Midbrain (tissue), 1 donor: Measurements from ENCODE around the gene MMP10.

Experiments
- DNase-seq: peaks from one replicate; lab custom pipeline; 2025; lab: John Stamatoyannopoulos, UW

MMP10 gene

DNA sequence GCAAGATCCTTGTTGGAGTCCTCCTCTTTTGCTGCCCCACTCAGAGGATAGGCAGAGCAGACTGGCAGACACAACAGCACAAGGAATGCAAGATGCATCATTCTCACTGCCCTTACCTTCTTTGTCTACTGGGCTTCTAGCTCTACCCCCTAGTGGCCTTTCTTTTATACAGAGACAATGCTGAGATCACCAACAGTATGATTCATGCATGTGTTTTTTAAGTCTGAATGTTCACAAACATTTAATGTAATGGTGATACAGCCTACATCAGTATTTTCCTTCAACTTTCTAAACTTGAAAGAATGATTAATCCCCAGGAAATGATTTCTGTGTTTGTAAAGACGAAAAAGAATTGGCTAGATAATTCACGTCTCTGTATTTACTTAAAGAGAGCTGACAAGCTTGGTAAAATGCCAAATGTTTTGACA, at the start of gene MMP10:
Gene MMP10 (minus strand): TSS at position 138 of the 428 bp plus-strand sequence. CDS start 37 bp downstream, at position 101.
- DNase-seq: no peak

DNA sequence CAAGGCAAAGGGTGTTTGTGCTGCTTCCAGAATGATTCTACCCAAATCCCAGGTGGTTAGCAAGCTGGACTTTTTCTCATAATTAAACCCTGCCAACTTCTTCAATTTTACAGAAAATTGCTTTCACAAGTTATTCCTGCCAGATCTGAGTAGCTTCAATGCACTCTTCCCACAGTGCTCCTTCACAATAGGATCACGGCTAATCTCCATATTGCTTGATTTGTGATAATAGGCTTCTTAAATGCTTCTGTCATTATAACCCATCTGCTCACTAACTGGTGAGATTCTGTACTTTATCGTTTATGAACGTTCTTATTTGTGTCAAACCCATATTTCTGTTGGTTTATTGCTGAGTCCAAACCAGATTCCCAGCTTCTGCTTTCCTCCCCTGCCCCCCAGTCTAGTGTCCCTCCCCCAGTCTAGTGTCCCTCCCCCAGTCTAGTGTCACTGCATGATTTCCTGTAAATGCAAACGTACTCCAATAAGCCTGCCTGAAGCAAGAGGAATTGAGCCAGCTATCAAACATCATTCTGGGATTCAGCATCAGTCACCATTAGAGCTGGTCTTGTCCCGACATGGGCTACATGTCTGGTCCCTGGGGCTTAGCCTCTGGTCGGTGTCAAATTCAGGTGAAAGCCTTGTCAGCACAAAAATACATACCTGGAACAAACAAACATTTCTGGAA, 49.0 kb upstream of the MMP10 start:
- no peak for DNase-seq

- DNase-seq: no peak
These were observed 44.1 kb upstream of the MMP10 start for GRCh38 chr11:102824556-102824955.

DNA sequence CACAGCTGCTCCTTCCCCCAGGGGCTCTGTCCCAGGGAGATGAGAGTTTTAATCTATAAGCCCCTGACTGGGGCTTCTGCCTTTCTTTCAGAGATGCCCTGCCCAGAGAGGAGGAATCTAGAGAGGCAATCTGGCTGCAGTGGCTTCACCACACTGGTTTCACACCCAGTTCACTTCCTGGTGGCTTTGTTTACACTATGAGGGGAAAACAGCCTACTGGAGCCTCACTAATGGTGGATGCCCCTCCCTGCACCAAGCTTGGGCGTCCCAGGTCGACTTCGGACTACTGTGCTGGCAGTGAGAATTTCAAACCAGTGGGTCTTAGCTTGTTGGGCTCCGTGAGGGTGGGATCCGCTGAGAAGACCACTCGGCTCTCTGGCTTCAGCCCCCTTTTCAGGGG, 39.1 kb upstream of the MMP10 start:
- no peak for DNase-seq

- DNase-seq: no peak
These were observed 33.1 kb upstream of the MMP10 start for GRCh38 chr11:102813484-102813883.

- DNase-seq: no peak
These were observed 31.8 kb upstream of the MMP10 start for GRCh38 chr11:102812188-102812587.

- DNase-seq: no peak
These were observed 30.7 kb upstream of the MMP10 start for GRCh38 chr11:102810950-102811660.

DNA sequence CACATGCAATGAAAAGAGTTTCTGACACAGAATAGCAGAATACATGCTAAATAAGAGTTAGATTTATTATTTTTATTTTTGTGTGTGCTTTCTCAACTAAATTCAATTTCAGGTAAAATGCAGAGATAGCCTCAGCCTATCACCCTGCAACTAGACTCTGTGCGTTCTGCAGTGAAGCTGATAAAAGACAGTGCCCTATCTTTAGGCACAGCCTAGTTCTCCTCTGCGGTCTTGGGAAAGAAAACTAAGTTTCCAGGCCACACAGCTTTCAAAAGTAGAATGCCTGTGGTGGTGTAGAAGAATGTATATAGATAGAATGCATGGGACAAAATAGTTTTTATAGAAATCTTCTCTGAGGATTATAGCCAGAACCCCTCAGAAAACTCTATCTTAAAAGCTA, 29.5 kb upstream of the MMP10 start:
- no peak for DNase-seq

- no peak for DNase-seq
These were observed 27.5 kb upstream of the MMP10 start for GRCh38 chr11:102807921-102808320.

DNA sequence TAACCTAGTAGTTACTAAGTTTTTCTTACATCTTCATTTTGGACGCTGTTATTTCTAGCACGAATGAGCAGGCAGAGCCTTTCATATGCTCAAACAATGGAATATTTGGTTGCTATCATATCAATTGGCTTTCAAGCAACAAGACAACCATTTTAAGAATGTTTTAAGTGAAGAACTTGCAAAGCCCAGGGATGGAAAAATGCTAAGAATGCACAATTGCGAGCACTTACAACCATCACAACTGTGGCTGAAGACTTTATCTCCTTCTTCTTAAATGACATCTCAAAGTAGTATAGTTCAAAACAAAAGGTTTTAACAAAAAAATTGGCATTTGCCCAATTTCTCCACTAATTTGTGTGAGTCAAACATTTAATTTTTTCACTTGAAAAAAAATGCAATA, 25.9 kb upstream of the MMP10 start:
- DNase-seq: no peak

GRCh38 chr11:102802341-102802740, 21.9 kb upstream of the MMP10 start:
- DNase-seq: no peak

DNA sequence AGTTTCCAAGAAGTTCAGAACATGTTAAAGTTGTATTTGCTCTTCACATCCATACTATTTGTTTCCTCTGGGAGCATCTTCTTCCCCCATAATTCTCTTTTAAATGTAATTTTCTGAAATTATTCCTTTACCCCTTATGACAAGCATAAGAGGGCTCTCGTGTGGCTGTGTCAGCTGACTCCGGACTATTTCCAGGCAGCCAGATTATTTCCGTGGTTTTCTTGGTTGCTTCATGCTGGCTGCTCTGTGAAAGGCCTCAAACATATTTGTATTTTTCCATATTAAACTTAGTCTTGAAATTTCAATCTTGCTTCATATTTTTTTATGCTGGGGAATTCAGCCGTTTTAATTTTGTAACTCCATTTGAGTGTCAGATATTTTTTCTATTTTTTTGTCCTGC, 20.3 kb upstream of the MMP10 start:
- no peak for DNase-seq

DNA sequence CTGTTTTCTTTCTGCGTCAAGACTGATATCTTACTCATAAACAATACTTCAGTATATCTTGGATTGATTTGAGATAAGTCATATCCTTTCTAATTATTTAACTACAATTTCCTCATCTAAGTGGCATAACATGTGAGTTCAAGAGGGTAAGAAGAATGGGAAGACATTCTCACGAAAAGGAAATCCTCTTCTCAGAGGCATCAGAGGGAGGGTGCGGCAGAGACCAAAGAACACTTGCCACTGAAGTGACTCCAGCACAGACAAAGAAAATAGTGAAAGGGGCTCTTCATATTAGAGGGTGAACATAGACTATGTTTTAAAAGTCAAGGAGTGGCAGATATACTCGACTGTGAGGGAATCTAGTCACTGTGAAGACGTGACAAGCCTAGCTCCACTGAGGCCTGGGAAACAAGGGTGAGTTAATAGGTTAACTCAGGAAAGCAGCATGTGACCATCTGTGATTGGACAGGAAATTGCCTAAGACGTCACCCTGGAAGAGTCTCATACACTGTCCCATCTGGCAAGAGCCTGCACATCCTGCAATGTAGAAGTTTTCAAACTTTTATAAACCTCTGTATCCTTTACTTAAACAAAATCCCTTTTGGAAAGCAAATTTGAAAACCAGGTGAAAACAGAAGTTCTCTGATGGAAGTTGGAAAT, 19.4 kb upstream of the MMP10 start:
- DNase-seq: no peak

DNA sequence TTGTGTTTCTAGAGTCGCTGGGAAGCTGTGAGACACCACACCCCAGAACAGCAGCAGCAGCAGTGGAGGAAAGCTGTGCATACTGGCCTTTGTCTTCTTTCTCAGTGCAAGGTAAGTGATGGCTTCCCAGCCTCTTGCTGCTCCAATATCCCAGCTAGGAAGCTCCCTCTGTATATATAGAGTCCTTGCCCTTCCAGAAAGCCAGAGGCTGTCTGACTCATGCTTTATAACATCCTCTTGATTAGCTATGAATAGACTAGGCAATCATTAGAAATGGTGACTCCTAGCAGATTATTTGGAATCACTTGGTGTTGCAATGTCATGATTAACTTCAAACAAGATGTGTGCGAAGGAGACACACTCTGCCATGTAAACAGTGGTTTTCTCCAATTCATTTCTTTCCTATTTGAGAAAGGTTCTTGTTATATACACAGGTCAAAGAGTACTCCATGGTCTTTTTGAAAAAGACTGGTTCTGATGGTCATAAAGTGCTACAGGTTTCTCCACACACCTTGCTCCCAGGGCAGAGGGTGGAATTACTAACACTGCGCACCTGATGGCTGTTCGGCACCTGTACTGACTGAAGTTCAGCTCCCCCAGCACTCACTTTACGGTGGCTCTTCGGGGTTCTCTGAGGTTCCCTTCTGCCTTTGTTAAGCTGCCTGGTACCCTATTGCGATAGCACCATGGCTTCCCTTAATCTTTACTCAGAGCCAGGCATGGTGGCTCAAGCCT, 17.8 kb upstream of the MMP10 start, which contains the start of gene MMP1:
Gene MMP1 (minus strand): TSS at position 149 of the 735 bp plus-strand sequence. CDS start 68 bp downstream, at position 81.
- DNase-seq: no peak

DNA sequence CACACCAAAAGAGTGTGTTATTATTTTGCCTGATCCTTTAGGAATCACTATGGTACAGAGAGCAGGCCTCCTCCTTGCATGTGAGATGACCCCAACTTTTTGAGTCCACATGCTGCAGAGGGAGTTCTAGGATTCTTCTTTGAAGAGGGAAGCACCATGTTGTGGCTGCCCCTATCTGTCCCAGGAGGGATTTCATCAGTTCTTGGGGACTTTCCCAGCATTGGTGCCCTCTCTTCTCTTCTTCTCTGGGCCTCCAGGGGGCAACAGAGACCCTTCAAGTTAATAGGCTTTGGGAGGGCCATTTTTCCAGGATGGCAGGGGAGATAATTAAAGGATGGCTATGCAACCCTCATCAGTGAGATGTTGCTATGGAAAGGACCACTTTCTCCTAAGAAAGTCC, 14.0 kb upstream of the MMP10 start:
- no peak for DNase-seq

DNA sequence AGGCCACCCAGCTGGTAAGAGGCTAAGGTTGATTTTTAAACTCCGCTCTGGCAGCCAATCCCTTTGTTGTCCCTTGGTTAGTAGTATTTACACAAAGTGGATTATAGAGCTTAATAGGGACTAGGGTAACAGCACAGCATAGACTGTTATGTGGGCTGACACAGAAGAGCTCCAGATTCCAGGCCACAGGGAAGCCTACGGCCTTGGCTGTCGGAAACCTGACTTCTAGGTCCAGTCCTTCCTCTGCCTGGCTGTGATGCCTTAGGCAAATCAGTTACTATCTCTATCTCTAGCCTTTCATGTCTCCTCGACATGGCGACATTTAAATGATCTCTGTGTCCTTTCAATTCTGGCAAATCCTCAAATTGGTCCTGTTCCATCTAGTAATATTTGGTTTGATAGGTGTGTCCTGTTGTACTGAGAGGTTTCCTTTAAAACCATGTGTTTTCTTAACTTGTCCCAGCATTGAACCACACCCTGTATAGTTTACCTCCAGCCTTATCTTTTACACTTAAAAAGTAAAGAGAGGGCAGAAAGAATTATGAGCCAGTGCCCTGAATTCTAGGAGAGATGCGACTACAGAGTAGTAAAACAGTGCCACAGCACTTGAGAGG, 13.4 kb upstream of the MMP10 start:
- no peak for DNase-seq

DNA sequence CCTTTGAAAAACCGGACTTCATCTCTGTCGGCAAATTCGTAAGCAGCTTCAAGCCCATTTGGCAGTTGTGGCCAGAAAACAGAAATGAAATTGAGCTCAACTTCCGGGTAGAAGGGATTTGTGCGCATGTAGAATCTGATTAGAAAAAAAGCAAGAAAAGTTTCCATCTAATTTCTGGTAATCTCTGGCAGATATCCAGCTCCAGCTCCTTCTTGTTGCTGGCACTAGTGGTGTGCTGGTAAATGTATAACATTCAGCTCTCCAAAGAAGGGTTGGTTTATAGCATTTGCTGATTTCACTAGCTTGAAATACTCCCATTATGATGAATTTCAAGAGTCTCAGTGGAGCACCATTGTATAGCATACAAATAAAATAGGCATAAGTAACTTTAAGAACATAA, 12.2 kb upstream of the MMP10 start:
- no peak for DNase-seq

DNA sequence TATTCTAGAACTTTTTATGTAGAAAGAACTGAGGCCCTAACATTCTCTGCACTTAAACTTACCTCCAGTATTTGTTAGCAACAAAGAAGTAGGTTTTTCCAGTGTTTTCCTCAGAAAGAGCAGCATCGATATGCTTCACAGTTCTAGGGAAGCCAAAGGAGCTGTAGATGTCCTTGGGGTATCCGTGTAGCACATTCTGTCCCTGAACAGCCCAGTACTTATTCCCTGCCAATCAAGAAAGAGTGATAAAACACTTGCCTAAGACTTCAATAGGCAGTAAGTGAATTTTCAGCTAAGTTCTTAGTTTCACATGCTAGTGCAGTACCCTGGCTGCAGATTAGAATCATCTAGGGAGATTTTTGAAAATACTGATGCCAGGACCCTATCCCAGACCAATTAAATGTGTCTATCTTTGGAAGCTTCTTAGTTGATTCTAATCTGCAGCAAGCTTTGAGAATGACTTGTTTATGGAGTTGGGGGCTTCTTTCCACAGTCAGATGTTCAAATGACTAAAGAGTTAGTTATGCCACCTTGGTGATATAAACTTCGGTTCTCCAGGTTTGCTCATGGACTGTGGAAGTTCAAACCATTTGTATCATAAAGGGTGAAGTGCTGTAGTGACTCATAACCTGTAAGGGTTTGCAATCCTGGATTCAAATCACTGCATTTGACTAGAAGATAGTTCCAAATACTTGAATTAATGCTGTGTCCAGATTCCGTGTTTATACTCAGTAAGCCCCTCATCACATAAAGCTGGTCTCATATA, 11.0 kb upstream of the MMP10 start:
- DNase-seq: no peak

DNA sequence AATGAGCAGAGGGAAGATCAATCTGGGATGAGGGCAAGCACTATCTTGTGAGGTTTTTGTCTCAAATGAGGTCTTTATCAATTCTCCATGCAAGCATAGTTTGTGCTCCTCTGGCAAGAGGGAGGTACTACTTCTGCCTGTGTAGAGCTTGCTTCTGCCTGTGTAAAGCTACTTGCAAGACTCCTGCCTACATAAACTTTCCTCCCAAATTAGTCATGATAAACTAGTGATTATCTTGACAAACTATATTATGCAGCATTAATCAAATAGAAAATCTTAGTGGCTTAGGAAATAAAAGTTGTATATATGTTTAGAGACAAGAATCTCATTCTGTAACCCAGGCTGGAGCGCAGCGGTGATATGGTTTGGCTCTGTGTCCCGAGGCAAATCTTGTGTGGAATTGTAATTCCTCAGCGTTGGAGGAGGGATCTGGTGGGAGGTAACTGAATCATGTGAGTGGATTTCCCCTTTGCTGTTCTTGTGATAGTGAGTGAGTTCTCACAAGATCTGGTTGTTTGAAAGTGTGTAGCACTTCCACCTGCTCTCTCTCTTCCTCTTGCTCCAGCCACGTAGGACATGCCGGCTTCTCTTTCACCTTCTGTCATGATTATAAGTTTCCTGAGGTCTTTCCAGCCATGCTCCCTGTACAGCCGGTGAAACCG, 8.0 kb upstream of the MMP10 start:
- no peak for DNase-seq

- no peak for DNase-seq
These were observed 4.0 kb upstream of the MMP10 start for GRCh38 chr11:102784380-102784779.

GRCh38 chr11:102783720-102784119, 3.3 kb upstream of the MMP10 start:
- DNase-seq: no peak
